Endothelial cell (in vitro differentiated cells): ENCODE results near the gene SLC26A8. TPM values are rescaled to one million over a fixed set of nuclear protein-coding genes. Genes with fewer than 3 reads are reported as not detected.

Source experiments
- DNase-seq: peaks from one replicate; pipeline ENCODE4 v3.0.0; 2021; ENCODE audit warnings: low spot score
- H3K27ac Mint-ChIP-seq: one replicate; pipeline ENCODE4 v1.8.0; 2021; ENCODE audit warnings: mixed read lengths, inconsistent platforms; ENCODE audit not compliant: unreplicated experiment
- H3K27me3 Mint-ChIP-seq: one replicate; pipeline ENCODE4 v1.8.0; 2021; ENCODE audit warnings: mild to moderate bottlenecking, moderate library complexity, mixed read lengths, inconsistent platforms; ENCODE audit not compliant: unreplicated experiment
- H3K36me3 Mint-ChIP-seq: one replicate; pipeline ENCODE4 v1.8.0; 2021; ENCODE audit warnings: mild to moderate bottlenecking, low read depth, mixed read lengths, inconsistent platforms; ENCODE audit not compliant: unreplicated experiment
- H3K4me1 Mint-ChIP-seq: one replicate; pipeline ENCODE4 v1.8.0; 2021; ENCODE audit warnings: mild to moderate bottlenecking, mixed read lengths, inconsistent platforms; ENCODE audit not compliant: unreplicated experiment
- H3K4me3 Mint-ChIP-seq: one replicate; pipeline ENCODE4 v1.8.0; 2021; ENCODE audit warnings: mild to moderate bottlenecking, mixed read lengths, inconsistent platforms; ENCODE audit not compliant: unreplicated experiment
- H3K9me3 Mint-ChIP-seq: one replicate; pipeline ENCODE4 v1.8.0; 2021; ENCODE audit warnings: mixed read lengths, inconsistent platforms; ENCODE audit not compliant: unreplicated experiment
- total RNA-seq: library from RNA; stranded (reverse); fragmentation: NEBNext Ultra II Directional; extraction: Animal tissue kit (Norgen Biotek cat#: 25700); gene quantifications from one replicate; pipeline ENCODE4 v1.2.1, GENCODE V29; 2021; ENCODE audit not compliant: unreplicated experiment
- TF ChIP-seq, protein P1 (sequence below): fragments of 200-600 bp; sonication (generic); IDR thresholded peaks from one replicate; pipeline ENCODE4 v1.5.0; 2021; ENCODE audit warnings: antibody characterized with exemption; ENCODE audit not compliant: unreplicated experiment

SLC26A8 gene
- total RNA-seq, 1 donor from 2014 or later, result 0.97 TPM

DNA sequence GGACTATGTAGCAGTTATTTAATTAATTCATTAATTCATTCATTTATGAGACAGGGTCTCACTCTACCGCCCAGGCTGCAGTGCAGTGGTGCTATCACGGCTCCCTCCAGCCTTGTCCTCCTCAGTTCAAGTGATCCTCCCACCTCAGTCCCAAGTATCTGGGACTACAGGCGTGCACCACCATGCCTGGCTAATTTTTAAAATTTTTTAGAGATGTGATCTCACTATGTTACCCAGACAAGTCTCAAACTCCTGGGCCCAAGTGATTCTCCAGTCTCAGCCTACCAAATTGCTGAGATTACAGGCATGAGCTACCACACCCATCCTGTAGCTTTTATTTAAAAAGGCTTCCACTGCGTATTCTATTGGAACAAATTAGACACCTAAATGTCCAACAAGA, 127.0 kb downstream of the SLC26A8 start:
- no peak for DNase-seq
- H3K27ac Mint-ChIP-seq, result no peak overlapping the region
- no peaks in the 10 kb centered on the region for H3K27me3 Mint-ChIP-seq
- no peaks in the 10 kb centered on the region for H3K9me3 Mint-ChIP-seq
- peaks cover 11% of the 10 kb centered on the region for H3K4me1 Mint-ChIP-seq
- TF ChIP-seq, protein P1, sequence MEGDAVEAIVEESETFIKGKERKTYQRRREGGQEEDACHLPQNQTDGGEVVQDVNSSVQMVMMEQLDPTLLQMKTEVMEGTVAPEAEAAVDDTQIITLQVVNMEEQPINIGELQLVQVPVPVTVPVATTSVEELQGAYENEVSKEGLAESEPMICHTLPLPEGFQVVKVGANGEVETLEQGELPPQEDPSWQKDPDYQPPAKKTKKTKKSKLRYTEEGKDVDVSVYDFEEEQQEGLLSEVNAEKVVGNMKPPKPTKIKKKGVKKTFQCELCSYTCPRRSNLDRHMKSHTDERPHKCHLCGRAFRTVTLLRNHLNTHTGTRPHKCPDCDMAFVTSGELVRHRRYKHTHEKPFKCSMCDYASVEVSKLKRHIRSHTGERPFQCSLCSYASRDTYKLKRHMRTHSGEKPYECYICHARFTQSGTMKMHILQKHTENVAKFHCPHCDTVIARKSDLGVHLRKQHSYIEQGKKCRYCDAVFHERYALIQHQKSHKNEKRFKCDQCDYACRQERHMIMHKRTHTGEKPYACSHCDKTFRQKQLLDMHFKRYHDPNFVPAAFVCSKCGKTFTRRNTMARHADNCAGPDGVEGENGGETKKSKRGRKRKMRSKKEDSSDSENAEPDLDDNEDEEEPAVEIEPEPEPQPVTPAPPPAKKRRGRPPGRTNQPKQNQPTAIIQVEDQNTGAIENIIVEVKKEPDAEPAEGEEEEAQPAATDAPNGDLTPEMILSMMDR, result no peak
- H3K36me3 Mint-ChIP-seq, result peaks cover 6% of the 10 kb centered on the region
- no peak overlapping the region for H3K4me3 Mint-ChIP-seq

DNA sequence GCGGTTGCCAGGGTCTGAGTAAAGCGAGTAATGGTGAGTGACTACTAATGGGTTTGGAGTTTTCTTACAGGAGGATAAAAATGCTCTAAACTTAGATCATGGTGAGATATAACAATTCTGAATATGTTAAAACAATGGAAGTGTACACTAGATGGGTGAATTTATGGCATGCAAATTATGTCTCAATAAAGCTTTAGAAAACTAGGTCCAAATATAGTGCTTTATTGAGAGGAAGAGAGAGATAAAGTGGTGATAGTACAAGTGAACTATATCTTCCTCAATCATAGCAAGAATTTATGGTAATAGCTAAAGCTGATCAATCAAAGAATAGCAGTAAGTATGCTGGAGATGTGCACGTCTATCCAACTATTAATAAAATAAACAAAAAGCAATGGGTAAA, 127.4 kb downstream of the SLC26A8 start:
- H3K27me3 Mint-ChIP-seq, result no peaks in the 10 kb centered on the region
- H3K27ac Mint-ChIP-seq, result no peak overlapping the region
- H3K9me3 Mint-ChIP-seq, result no peaks in the 10 kb centered on the region
- H3K4me1 Mint-ChIP-seq, result peaks cover 11% of the 10 kb centered on the region
- TF ChIP-seq, protein P1, result no peak
- H3K36me3 Mint-ChIP-seq, result peaks cover 6% of the 10 kb centered on the region
- DNase-seq, result no peak
- H3K4me3 Mint-ChIP-seq, result no peak overlapping the region

DNA sequence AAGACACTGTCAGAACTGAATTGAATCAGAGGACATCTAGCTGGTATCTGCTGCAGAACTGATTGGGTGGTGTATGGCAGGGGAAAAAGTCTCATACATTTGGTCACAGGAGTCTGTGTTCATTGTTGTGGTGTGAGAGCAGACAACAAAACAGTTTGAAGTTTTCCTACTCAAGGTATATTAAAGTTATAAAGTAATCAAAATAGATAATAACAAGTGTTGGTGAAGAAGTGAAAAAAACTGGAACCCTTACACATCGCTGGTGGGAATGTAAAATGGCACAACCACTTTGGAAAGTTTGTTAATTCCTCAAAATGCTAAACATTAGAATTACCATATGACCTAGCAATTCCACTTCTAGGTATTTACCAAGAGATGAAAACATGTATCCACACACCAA, 128.2 kb downstream of the SLC26A8 start:
- no peaks in the 10 kb centered on the region for H3K27me3 Mint-ChIP-seq
- peaks cover 6% of the 10 kb centered on the region for H3K36me3 Mint-ChIP-seq
- no peak overlapping the region for H3K27ac Mint-ChIP-seq
- H3K9me3 Mint-ChIP-seq, result no peaks in the 10 kb centered on the region
- peaks cover 11% of the 10 kb centered on the region for H3K4me1 Mint-ChIP-seq
- no peak overlapping the region for H3K4me3 Mint-ChIP-seq
- TF ChIP-seq, protein P1, result no peak
- no peak for DNase-seq

DNA sequence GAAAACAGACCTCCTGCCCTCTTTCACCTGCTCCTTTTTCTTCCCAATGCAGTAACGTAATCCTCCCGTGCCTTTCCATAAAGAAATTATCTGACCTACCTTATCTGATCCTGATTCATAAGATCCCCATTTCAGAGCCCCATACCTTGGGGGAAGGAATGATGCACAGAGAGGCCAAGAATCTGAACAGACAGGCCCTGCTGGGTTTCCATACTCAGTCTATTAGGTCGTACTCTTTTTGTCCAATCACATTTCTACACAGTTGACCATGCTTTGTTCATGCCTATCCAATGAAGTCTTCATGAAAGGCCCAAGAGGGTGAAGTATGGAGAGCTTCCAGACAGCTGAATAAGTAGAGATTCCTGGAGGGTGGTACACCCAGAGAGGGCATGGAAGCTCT, 128.9 kb downstream of the SLC26A8 start:
- H3K9me3 Mint-ChIP-seq, result no peaks in the 10 kb centered on the region
- H3K36me3 Mint-ChIP-seq, result peaks cover 6% of the 10 kb centered on the region
- no peak overlapping the region for H3K4me3 Mint-ChIP-seq
- peak overlapping the region; percentile 48 for H3K27ac Mint-ChIP-seq
- H3K27me3 Mint-ChIP-seq, result no peaks in the 10 kb centered on the region
- no peak for DNase-seq
- TF ChIP-seq, protein P1, result no peak
- peaks cover 11% of the 10 kb centered on the region for H3K4me1 Mint-ChIP-seq

DNA sequence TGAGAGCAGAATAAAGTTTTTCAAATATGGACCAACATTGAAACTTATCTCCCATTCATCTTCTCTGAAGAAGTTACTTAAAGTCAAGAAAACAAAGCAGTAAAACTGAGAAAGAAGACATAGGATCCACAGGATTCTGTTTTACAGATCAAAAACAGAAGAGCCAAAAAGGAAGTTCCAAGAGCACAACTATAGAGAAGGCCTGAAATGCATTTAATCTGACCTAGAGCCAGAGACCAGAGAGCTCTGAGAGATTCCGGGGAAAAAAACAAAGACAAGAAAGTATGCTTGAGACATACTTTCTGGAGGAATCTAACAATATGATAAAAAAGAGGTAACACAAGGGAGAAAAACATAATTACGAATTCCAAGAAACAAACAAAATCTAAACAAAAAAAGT, 129.7 kb downstream of the SLC26A8 start:
- Mint-ChIP-seq H3K4me3 (no peak overlapping the region), H3K36me3 (peaks cover 6% of the 10 kb centered on the region), H3K27me3 (no peaks in the 10 kb centered on the region), H3K9me3 (no peaks in the 10 kb centered on the region), H3K4me1 (peaks cover 11% of the 10 kb centered on the region), H3K27ac (no peak overlapping the region)
- no peak for DNase-seq
- TF ChIP-seq, protein P1, result no peak

Other genes with a start within 250 kb of the SLC26A8 start
- gene CLPSL2, start 248.0 kb downstream of the SLC26A8 start, total RNA-seq, result not detected
- gene CLPSL1, start 243.6 kb downstream of the SLC26A8 start, total RNA-seq, result not detected
- not detected for gene CLPS, start 227.3 kb downstream of the SLC26A8 start, total RNA-seq
- gene LHFPL5, start 219.3 kb downstream of the SLC26A8 start, total RNA-seq, result not detected
- 59.6 TPM for gene SRPK1, start 103.5 kb downstream of the SLC26A8 start, total RNA-seq
- gene MAPK14, start 3.2 kb upstream of the SLC26A8 start, total RNA-seq, result 73.2 TPM
- 6.6 TPM for gene MAPK13, start 105.9 kb upstream of the SLC26A8 start, total RNA-seq
- gene BRPF3, start 172.1 kb upstream of the SLC26A8 start, total RNA-seq, result 37.6 TPM
- not detected for gene PNPLA1, start 245.4 kb upstream of the SLC26A8 start, total RNA-seq